ENCODE measurements around the gene STXBP6.

STXBP6 gene

GRCh38 chr14:24857277-24857676 is 192.7 kb downstream of the STXBP6 start:
- no peak for DNase-seq (ENCODE audit: low read depth)
- no peak for TF ChIP-seq MYC (IDR thresholded peaks at IDR 0.05; ENCODE audit: low read depth, low read length)
- TF ChIP-seq MAX (IDR thresholded peaks at IDR 0.05; ENCODE audit: low read depth, low read length) = no peak
- no peak for TF ChIP-seq CTCF (IDR thresholded peaks at IDR 0.05; ENCODE audit: low read depth, low read length)
- TF ChIP-seq POLR2A (IDR thresholded peaks at IDR 0.05; ENCODE audit: extremely low read depth, insufficient read length) = no peak
- no peak overlapping the region for H3K4me3 ChIP-seq (ENCODE audit: low read depth, low read length)

- DNase-seq (ENCODE audit: low read depth) = no peak
- H3K4me3 ChIP-seq (ENCODE audit: low read depth, low read length) = no peak overlapping the region
- TF ChIP-seq MYC (IDR thresholded peaks at IDR 0.05; ENCODE audit: low read depth, low read length) = no peak
- no peak for TF ChIP-seq MAX (IDR thresholded peaks at IDR 0.05; ENCODE audit: low read depth, low read length)
- no peak for TF ChIP-seq POLR2A (IDR thresholded peaks at IDR 0.05; ENCODE audit: extremely low read depth, insufficient read length)
- TF ChIP-seq CTCF (IDR thresholded peaks at IDR 0.05; ENCODE audit: low read depth, low read length) = no peak
Observed at GRCh38 chr14:24853446-24853845, 196.5 kb downstream of the STXBP6 start.

GRCh38 chr14:24852312-24853060 is 197.5 kb downstream of the STXBP6 start:
- H3K4me3 ChIP-seq (ENCODE audit: low read depth, low read length) = no peak overlapping the region
- no peak for TF ChIP-seq CTCF (IDR thresholded peaks at IDR 0.05; ENCODE audit: low read depth, low read length)
- TF ChIP-seq MAX (IDR thresholded peaks at IDR 0.05; ENCODE audit: low read depth, low read length) = no peak
- no peak for TF ChIP-seq POLR2A (IDR thresholded peaks at IDR 0.05; ENCODE audit: extremely low read depth, insufficient read length)
- no peak for TF ChIP-seq MYC (IDR thresholded peaks at IDR 0.05; ENCODE audit: low read depth, low read length)
- no peak for DNase-seq (ENCODE audit: low read depth)

- no peak overlapping the region for H3K4me3 ChIP-seq (ENCODE audit: low read depth, low read length)
- TF ChIP-seq CTCF (IDR thresholded peaks at IDR 0.05; ENCODE audit: low read depth, low read length) (no peak), MYC (IDR thresholded peaks at IDR 0.05; ENCODE audit: low read depth, low read length) (no peak), POLR2A (IDR thresholded peaks at IDR 0.05; ENCODE audit: extremely low read depth, insufficient read length) (no peak), MAX (IDR thresholded peaks at IDR 0.05; ENCODE audit: low read depth, low read length) (no peak)
- DNase-seq (ENCODE audit: low read depth) = peak; percentile 2
Observed at GRCh38 chr14:24851837-24852236, 198.1 kb downstream of the STXBP6 start.

GRCh38 chr14:24851406-24851805 is 198.5 kb downstream of the STXBP6 start:
- DNase-seq (ENCODE audit: low read depth) = no peak
- no peak overlapping the region for H3K4me3 ChIP-seq (ENCODE audit: low read depth, low read length)
- TF ChIP-seq MAX (IDR thresholded peaks at IDR 0.05; ENCODE audit: low read depth, low read length) = no peak
- TF ChIP-seq CTCF (IDR thresholded peaks at IDR 0.05; ENCODE audit: low read depth, low read length) = no peak
- TF ChIP-seq MYC (IDR thresholded peaks at IDR 0.05; ENCODE audit: low read depth, low read length) = no peak
- TF ChIP-seq POLR2A (IDR thresholded peaks at IDR 0.05; ENCODE audit: extremely low read depth, insufficient read length) = no peak

All from NB4 (cell line).